HAP-1 (cell line): ENCODE measurements around the gene C9orf40.
A peak's percentile ranks its signal among the peaks of the same experiment; 100 is the strongest.

Experiments
- DNase-seq, 2 experiments: peaks; one replicate each; pipeline ENCODE4 v3.0.0-alpha.2; 2016 to 2020; ENCODE audit warnings: low spot score in 2 of 2
- H3K27me3 ChIP-seq: fragments of 250-450 bp; sonication (Bioruptor Pico); 2 replicates; pipeline ENCODE4 v1.5.1; 2020; ENCODE audit warnings: low read depth, mild to moderate bottlenecking, moderate library complexity
- H3K36me3 ChIP-seq: fragments of 250-450 bp; sonication (Bioruptor Pico); replicated peaks from 2 replicates; pipeline ENCODE4 v1.5.1; 2020; ENCODE audit warnings: mild to moderate bottlenecking
- H3K4me1 ChIP-seq: fragments of 250-450 bp; sonication (Bioruptor Pico); 2 replicates; pipeline ENCODE4 v1.5.1; 2020; ENCODE audit warnings: mild to moderate bottlenecking
- H3K4me3 ChIP-seq: fragments of 250-450 bp; sonication (Bioruptor Pico); 2 replicates; pipeline ENCODE4 v1.5.1; 2020; ENCODE audit warnings: mild to moderate bottlenecking, moderate library complexity
- H3K9me3 ChIP-seq: fragments of 250-450 bp; sonication (Bioruptor Pico); 2 replicates; pipeline ENCODE4 v1.5.1; 2020; ENCODE audit warnings: mild to moderate bottlenecking, moderate library complexity
- in situ Hi-C: fragments of 300-500 bp; cut with MboI; formaldehyde crosslinking; loops from 3 replicates; pipeline ENCODE4 v1.14.3; 2020; ENCODE audit warnings: low sequenced_read_pairs, inconsistent platforms, mixed read lengths

C9orf40 gene

GRCh38 chr9:74952201-74953151, at the start of gene C9orf40:
C9orf40 (minus strand) TSS chr9:74952912; CDS start chr9:74952611, 301 bp downstream.
- in situ Hi-C loops, result loop anchor here (10.0 kb wide), 1 partner anchor 122 kb away; no protein-coding TSS in a partner anchor

GRCh38 chr9:75001719-75002421, 49.2 kb upstream of the C9orf40 start:
- Histone ChIP-seq H3K36me3 (peaks cover 5% of the 10 kb centered on the region), H3K27me3 (no peaks in the 10 kb centered on the region), H3K9me3 (no peaks in the 10 kb centered on the region), H3K4me3 (no peak overlapping the region), H3K4me1 (no peaks in the 10 kb centered on the region)
- peak; percentile 9 to 65 for DNase-seq
- in situ Hi-C loops, result loop anchor here (5.0 kb wide), 1 partner anchor 225 kb away; no protein-coding TSS in a partner anchor

More at GRCh38 chr9:74952201-74953151, at the start of gene C9orf40:
- H3K4me3 ChIP-seq, result peak within 1 kb of the TSS; percentile 73
- peaks cover 15% of the 10 kb centered on the region for H3K4me1 ChIP-seq
- H3K36me3 ChIP-seq, result no peaks in the 10 kb centered on the region; the same call in 1 of the 2 replicates
- DNase-seq, result peak; percentile 78 to 93
- no peaks in the 10 kb centered on the region for H3K27me3 ChIP-seq
- H3K9me3 ChIP-seq, result no peaks in the 10 kb centered on the region

- Histone ChIP-seq H3K9me3 (no peaks in the 10 kb centered on the region), H3K27me3 (no peaks in the 10 kb centered on the region), H3K36me3 (peaks cover 7% of the 10 kb centered on the region), H3K4me1 (no peaks in the 10 kb centered on the region), H3K4me3 (no peak overlapping the region)
- in situ Hi-C loops, result loop anchor here (5.0 kb wide), 1 partner anchor 224 kb away; no protein-coding TSS in a partner anchor
- no peak for DNase-seq
These were observed 48.1 kb upstream of the C9orf40 start for GRCh38 chr9:75000835-75001234.

GRCh38 chr9:74985041-74985440, 32.3 kb upstream of the C9orf40 start:
- in situ Hi-C loops, result no loop called here
- DNase-seq, result no peak
- Histone ChIP-seq H3K4me3 (no peak overlapping the region), H3K9me3 (no peaks in the 10 kb centered on the region), H3K4me1 (no peaks in the 10 kb centered on the region), H3K27me3 (no peaks in the 10 kb centered on the region), H3K36me3 (peaks cover 12% of the 10 kb centered on the region; the same call in 1 of the 2 replicates)

- Histone ChIP-seq H3K27me3 (no peaks in the 10 kb centered on the region), H3K36me3 (peaks cover 9% of the 10 kb centered on the region; the same call in 1 of the 2 replicates), H3K9me3 (no peaks in the 10 kb centered on the region), H3K4me3 (no peak overlapping the region), H3K4me1 (no peaks in the 10 kb centered on the region)
- no peak for DNase-seq
- in situ Hi-C loops, result no loop called here
These were observed 31.0 kb upstream of the C9orf40 start for GRCh38 chr9:74983709-74984108.

- H3K4me1 ChIP-seq, result peaks cover 1% of the 10 kb centered on the region; the same call in 1 of the 2 replicates
- no peaks in the 10 kb centered on the region for H3K27me3 ChIP-seq
- peaks cover 6% of the 10 kb centered on the region; the same call in 1 of the 2 replicates for H3K36me3 ChIP-seq
- H3K9me3 ChIP-seq, result no peaks in the 10 kb centered on the region
- H3K4me3 ChIP-seq, result no peak overlapping the region
- in situ Hi-C loops, result no loop called here
- DNase-seq, result no peak
These were observed 27.1 kb upstream of the C9orf40 start for GRCh38 chr9:74979844-74980243.

GRCh38 chr9:74977287-74977686, 24.6 kb upstream of the C9orf40 start:
- in situ Hi-C loops, result no loop called here

GRCh38 chr9:74975538-74975937, 22.8 kb upstream of the C9orf40 start:
- DNase-seq, result no peak

More at GRCh38 chr9:74977287-74977686, 24.6 kb upstream of the C9orf40 start:
- H3K4me1 ChIP-seq, result peaks cover 12% of the 10 kb centered on the region
- DNase-seq, result no peak
- no peaks in the 10 kb centered on the region for H3K27me3 ChIP-seq
- H3K9me3 ChIP-seq, result no peaks in the 10 kb centered on the region
- H3K4me3 ChIP-seq, result no peak overlapping the region
- H3K36me3 ChIP-seq, result no peaks in the 10 kb centered on the region

GRCh38 chr9:74974558-74974957, 21.8 kb upstream of the C9orf40 start:
- in situ Hi-C loops, result no loop called here

More at GRCh38 chr9:74975538-74975937, 22.8 kb upstream of the C9orf40 start:
- in situ Hi-C loops, result no loop called here
- Histone ChIP-seq H3K9me3 (no peaks in the 10 kb centered on the region), H3K4me3 (no peak overlapping the region), H3K36me3 (no peaks in the 10 kb centered on the region), H3K27me3 (no peaks in the 10 kb centered on the region), H3K4me1 (peaks cover 12% of the 10 kb centered on the region)

GRCh38 chr9:74973714-74974113, 21.0 kb upstream of the C9orf40 start:
- Histone ChIP-seq H3K27me3 (no peaks in the 10 kb centered on the region), H3K4me1 (peaks cover 12% of the 10 kb centered on the region), H3K9me3 (no peaks in the 10 kb centered on the region), H3K36me3 (no peaks in the 10 kb centered on the region), H3K4me3 (no peak overlapping the region)
- DNase-seq, result peak in 1 of 2 experiments; percentile 47
- in situ Hi-C loops, result no loop called here

More at GRCh38 chr9:74974558-74974957, 21.8 kb upstream of the C9orf40 start:
- no peak for DNase-seq
- Histone ChIP-seq H3K36me3 (no peaks in the 10 kb centered on the region), H3K27me3 (no peaks in the 10 kb centered on the region), H3K4me1 (peaks cover 12% of the 10 kb centered on the region), H3K9me3 (no peaks in the 10 kb centered on the region), H3K4me3 (no peak overlapping the region)

GRCh38 chr9:74963056-74963455, 10.3 kb upstream of the C9orf40 start:
- Histone ChIP-seq H3K4me1 (no peaks in the 10 kb centered on the region), H3K36me3 (no peaks in the 10 kb centered on the region), H3K4me3 (no peak overlapping the region), H3K9me3 (no peaks in the 10 kb centered on the region), H3K27me3 (no peaks in the 10 kb centered on the region)
- DNase-seq, result no peak
- in situ Hi-C loops, result no loop called here

- Histone ChIP-seq H3K9me3 (no peaks in the 10 kb centered on the region), H3K36me3 (no peaks in the 10 kb centered on the region), H3K4me1 (no peaks in the 10 kb centered on the region), H3K4me3 (no peak overlapping the region), H3K27me3 (no peaks in the 10 kb centered on the region)
- no peak for DNase-seq
- in situ Hi-C loops, result no loop called here
These were observed 8.8 kb upstream of the C9orf40 start for GRCh38 chr9:74961496-74961895.

GRCh38 chr9:74960561-74960960, 7.8 kb upstream of the C9orf40 start:
- H3K4me1 ChIP-seq, result no peaks in the 10 kb centered on the region
- in situ Hi-C loops, result no loop called here
- no peaks in the 10 kb centered on the region for H3K36me3 ChIP-seq
- no peak overlapping the region for H3K4me3 ChIP-seq
- H3K9me3 ChIP-seq, result no peaks in the 10 kb centered on the region
- H3K27me3 ChIP-seq, result no peaks in the 10 kb centered on the region
- no peak for DNase-seq
